Brain microvascular endothelial cell (primary cell): ENCODE data around the gene MRGPRX3.
A peak's percentile ranks its signal among the peaks of the same experiment; 100 is the strongest.

Experiments
- DNase-seq: peaks from one replicate; pipeline ENCODE4 v3.0.0-alpha.2; 2020
- H3K27ac ChIP-seq: fragments of 250-450 bp; sonication (Bioruptor Pico); 2 replicates; pipeline ENCODE4 v1.5.1; 2020; ENCODE audit warnings: mild to moderate bottlenecking, moderate library complexity
- H3K27me3 ChIP-seq: fragments of 250-450 bp; sonication (Bioruptor Pico); replicated peaks from 2 replicates; pipeline ENCODE4 v1.5.1; 2020; ENCODE audit warnings: mild to moderate bottlenecking
- H3K36me3 ChIP-seq: fragments of 250-450 bp; sonication (Bioruptor Pico); replicated peaks from 2 replicates; pipeline ENCODE4 v1.5.1; 2020; ENCODE audit warnings: mild to moderate bottlenecking
- H3K4me3 ChIP-seq: 2 replicates; pipeline ENCODE4 v1.5.1; 2011; ENCODE audit warnings: low read depth, mild to moderate bottlenecking, control low read depth, low read length, moderate library complexity
- CTCF ChIP-seq: IDR thresholded peaks from 2 replicates; pipeline ENCODE4 v1.5.1; 2011; ENCODE audit warnings: low read depth, mild to moderate bottlenecking, moderate library complexity, low read length, control low read depth, inconsistent platforms; ENCODE audit errors: missing control alignments
- in situ Hi-C: cut with HindIII; loops from 2 replicates; pipeline ENCODE4 v1.10.0; 2017; ENCODE audit warnings: low sequenced_read_pairs, low pct_ligation_motif_present

The MRGPRX3 gene

GRCh38 chr11:18144243-18144642 is 11.9 kb downstream of the MRGPRX3 start:
- no peaks in the 10 kb centered on the region for H3K36me3 ChIP-seq
- H3K27ac ChIP-seq = no peak overlapping the region
- peak; percentile 5 for DNase-seq
- no peaks in the 10 kb centered on the region for H3K27me3 ChIP-seq
- in situ Hi-C loops = no loop called here
- H3K4me3 ChIP-seq = no peak overlapping the region
- TF ChIP-seq CTCF = no peak

- in situ Hi-C loops = no loop called here
- no peak overlapping the region for H3K27ac ChIP-seq
These were observed 12.7 kb downstream of the MRGPRX3 start for GRCh38 chr11:18145025-18145424.

GRCh38 chr11:18145837-18146236 is 13.5 kb downstream of the MRGPRX3 start:
- in situ Hi-C loops = no loop called here
- H3K27me3 ChIP-seq = no peaks in the 10 kb centered on the region
- TF ChIP-seq CTCF = no peak
- no peak overlapping the region for H3K27ac ChIP-seq
- H3K4me3 ChIP-seq = no peak overlapping the region
- DNase-seq = no peak
- H3K36me3 ChIP-seq = no peaks in the 10 kb centered on the region

More at GRCh38 chr11:18145025-18145424, 12.7 kb downstream of the MRGPRX3 start:
- no peak for DNase-seq
- TF ChIP-seq CTCF = peak; percentile 28
- no peaks in the 10 kb centered on the region for H3K36me3 ChIP-seq
- H3K27me3 ChIP-seq = no peaks in the 10 kb centered on the region
- H3K4me3 ChIP-seq = no peak overlapping the region

GRCh38 chr11:18151581-18151980 is 19.2 kb downstream of the MRGPRX3 start:
- Histone ChIP-seq H3K27me3 (no peaks in the 10 kb centered on the region), H3K36me3 (no peaks in the 10 kb centered on the region), H3K27ac (no peak overlapping the region), H3K4me3 (no peak overlapping the region)
- no peak for DNase-seq
- TF ChIP-seq CTCF = no peak
- in situ Hi-C loops = no loop called here

GRCh38 chr11:18168372-18168771 is 36.0 kb downstream of the MRGPRX3 start:
- H3K4me3 ChIP-seq = no peak overlapping the region
- in situ Hi-C loops = no loop called here
- no peak for DNase-seq
- no peaks in the 10 kb centered on the region for H3K36me3 ChIP-seq
- no peaks in the 10 kb centered on the region for H3K27me3 ChIP-seq
- H3K27ac ChIP-seq = no peak overlapping the region
- TF ChIP-seq CTCF = no peak

- no peaks in the 10 kb centered on the region for H3K27me3 ChIP-seq
- H3K36me3 ChIP-seq = no peaks in the 10 kb centered on the region
- in situ Hi-C loops = no loop called here
- peak; percentile 12 for DNase-seq
- H3K4me3 ChIP-seq = no peak overlapping the region
- TF ChIP-seq CTCF = peak; percentile 74
- no peak overlapping the region for H3K27ac ChIP-seq
These were observed 39.1 kb downstream of the MRGPRX3 start for GRCh38 chr11:18171377-18172000.
